ENCODE results near the gene FCF1. TPM values are rescaled to one million over a fixed set of nuclear protein-coding genes. Genes with fewer than 3 reads are reported as not detected.

The FCF1 gene
- total RNA-seq, 8 experiments from 2014 or later: 21.9 to 66.7 (median 43.3) TPM

Other genes starting within 250 kb of the FCF1 start
- gene NPC2, start 219.8 kb upstream of the FCF1 start, total RNA-seq: 100 to 1,000 TPM in 2 of 8 experiments, 10 to 100 TPM in 6; 37.5 to 219 (median 56.2) TPM
- 10 to 100 TPM; 14.9 to 30.4 (median 18.9) TPM for gene ISCA2, start 219.4 kb upstream of the FCF1 start, total RNA-seq
- gene LTBP2, start 100.9 kb upstream of the FCF1 start, total RNA-seq: 10 to 100 TPM in 1 of 8 experiments, 1 to 10 TPM in 5, under 1 TPM in 2; 0.46 to 27.0 (median 1.2) TPM
- gene AREL1, start 64 bp upstream of the FCF1 start, total RNA-seq: 10 to 100 TPM; 22.1 to 39.9 (median 29.0) TPM
- gene YLPM1, start 50.2 kb downstream of the FCF1 start, total RNA-seq: 10 to 100 TPM; 38.7 to 95.4 (median 47.5) TPM
- 1 to 10 TPM in 3 of 8 experiments, under 1 TPM in 5; 0.29 to 2.4 (median 0.90) TPM for gene PROX2, start 163.0 kb downstream of the FCF1 start, total RNA-seq
- 100 to 1,000 TPM in 1 of 8 experiments, 10 to 100 TPM in 7; 30.3 to 106 (median 51.6) TPM for gene DLST, start 168.8 kb downstream of the FCF1 start, total RNA-seq
- 10 to 100 TPM in 6 of 8 experiments, 1 to 10 TPM in 2; 1.6 to 45.1 (median 29.0) TPM for gene RPS6KL1, start 210.1 kb downstream of the FCF1 start, total RNA-seq
- gene PGF, start 242.5 kb downstream of the FCF1 start, total RNA-seq: 10 to 100 TPM in 2 of 8 experiments, 1 to 10 TPM in 5, under 1 TPM in 1; 0.31 to 36.6 (median 3.2) TPM

Data from motor neuron (in vitro differentiated cells).